H1 (cell line): Measurements from ENCODE around the gene KRTAP12-2. TPM values are rescaled to one million over a fixed set of nuclear protein-coding genes. Genes with fewer than 3 reads are reported as not detected.

ENCODE experiments used
- CTCF ChIA-PET: fragments of 300-600 bp; sonication (Branson Sonifier 250); formaldehyde crosslinking; loops from one replicate; lab custom pipeline; 2021; ENCODE audit not compliant: partially characterized antibody; lab: Charles Lee
- POLR2A ChIA-PET: fragments of 300-600 bp; sonication (Branson Sonifier 250); formaldehyde crosslinking; loops from one replicate; lab custom pipeline; 2021; ENCODE audit warnings: inconsistent platforms; ENCODE audit not compliant: partially characterized antibody; lab: Charles Lee
- DNase-seq, 2 experiments: peaks; one replicate each; pipeline versions ENCODE4 v3.0.0 to v3.0.0-alpha.2; 2010 to 2022; ENCODE audit warnings: low spot score in 2 of 2, low read depth in 1 of 2, mixed read lengths in 1 of 2
- FAIRE-seq: peaks from 2 replicates; lab custom pipeline; 2011; peaks lifted over from hg19 to GRCh38; lab: Jason Lieb, UNC
- H2AFZ ChIP-seq: 2 replicates; pipeline ENCODE4 v1.8.1; 2012; ENCODE audit warnings: low read length, inconsistent platforms
- H2AK5ac ChIP-seq: 2 replicates; pipeline ENCODE4 v1.6.1; 2013; ENCODE audit warnings: low read depth, low read length
- H2BK120ac ChIP-seq: replicated peaks from 2 replicates; pipeline ENCODE3; 2013; ENCODE audit warnings: low read depth, low read length, inconsistent platforms
- H2BK12ac ChIP-seq: 2 replicates; pipeline ENCODE4 v1.6.1; 2013; ENCODE audit warnings: low read depth, low read length
- H2BK15ac ChIP-seq: 2 replicates; pipeline ENCODE4 v1.6.1; 2013; ENCODE audit warnings: low read length
- H2BK20ac ChIP-seq: 2 replicates; pipeline ENCODE4 v1.6.1; 2013; ENCODE audit warnings: low read length
- H2BK5ac ChIP-seq: 2 replicates; pipeline ENCODE4 v1.6.1; 2013; ENCODE audit warnings: low read depth, low read length
- H3K14ac ChIP-seq: 2 replicates; pipeline ENCODE4 v1.6.1; 2013; ENCODE audit warnings: inconsistent platforms; ENCODE audit not compliant: insufficient read length
- H3K18ac ChIP-seq: 2 replicates; pipeline ENCODE4 v1.6.1; 2013; ENCODE audit warnings: low read length; ENCODE audit errors: extremely low read depth
- H3K23ac ChIP-seq: 2 replicates; pipeline ENCODE4 v1.6.1; 2013; ENCODE audit warnings: inconsistent platforms; ENCODE audit not compliant: insufficient read length
- H3K23me2 ChIP-seq: 2 replicates; pipeline ENCODE4 v1.6.1; 2013; ENCODE audit warnings: low read depth, low read length
- H3K27ac ChIP-seq: 2 replicates; pipeline ENCODE4 v1.6.1; 2011; ENCODE audit warnings: low read depth, low read length, inconsistent platforms
- H3K27me3 ChIP-seq, 4 experiments: replicated peaks in 1 of 4; 1 replicate in 1 of 4; 2 replicates in 3 of 4; pipeline versions ENCODE4 v1.6.1 to v1.8.1; 2011 to 2013; ENCODE audit warnings: low read length in 3 of 4, mild to moderate bottlenecking in 3 of 4, inconsistent platforms in 2 of 4, mixed read lengths in 2 of 4, moderate library complexity in 1 of 4; ENCODE audit not compliant: control insufficient read depth in 3 of 4, insufficient read depth in 3 of 4; ENCODE audit errors: extremely low read depth in 1 of 4
- H3K36me3 ChIP-seq, 4 experiments: 2 replicates each; pipeline versions ENCODE4 v1.6.1 to v1.8.1; 2011 to 2013; ENCODE audit warnings: mild to moderate bottlenecking in 4 of 4, low read length in 3 of 4, moderate library complexity in 2 of 4, control low read depth in 1 of 4, inconsistent platforms in 1 of 4; ENCODE audit not compliant: insufficient read depth in 4 of 4, control insufficient read depth in 2 of 4
- H3K4ac ChIP-seq: replicated peaks from 2 replicates; pipeline ENCODE3; 2013; ENCODE audit warnings: low read length, low read depth, mixed read lengths, inconsistent platforms; ENCODE audit not compliant: insufficient read length
- H3K4me1 ChIP-seq, 4 experiments: replicated peaks in 1 of 4; 1 replicate in 1 of 4; 2 replicates in 3 of 4; pipeline versions ENCODE4 v1.6.1 to v1.8.1; 2011 to 2013; ENCODE audit warnings: low read length in 3 of 4, inconsistent platforms in 2 of 4, mixed read lengths in 1 of 4; ENCODE audit not compliant: insufficient read depth in 4 of 4, control insufficient read depth in 3 of 4
- H3K4me2 ChIP-seq, 2 experiments: 2 replicates each; pipeline versions ENCODE4 v1.6.1 to v1.8.1; 2011 to 2013; ENCODE audit warnings: low read depth in 2 of 2, low read length in 2 of 2, control low read depth in 1 of 2, inconsistent platforms in 1 of 2, mild to moderate bottlenecking in 1 of 2; ENCODE audit not compliant: insufficient read depth in 1 of 2
- H3K4me3 ChIP-seq, 4 experiments: fragments of 200-600, 300-600 bp in 1 of 4; sonication (generic), shearing (Covaris generic), sonication (Bioruptor Twin) in 1 of 4; 2 replicates each; pipeline versions ENCODE4 v1.5.1 to v1.8.1; 2011 to 2016; ENCODE audit warnings: low read length in 4 of 4, low read depth in 3 of 4, control low read depth in 2 of 4, inconsistent platforms in 2 of 4, mild to moderate bottlenecking in 2 of 4, mixed read lengths in 1 of 4, moderate library complexity in 1 of 4; ENCODE audit not compliant: insufficient read depth in 2 of 4; ENCODE audit errors: extremely low read depth in 1 of 4
- H3K56ac ChIP-seq: replicated peaks from 2 replicates; pipeline ENCODE3; 2013; ENCODE audit warnings: low read depth, mild to moderate bottlenecking, mixed read lengths, low read length, inconsistent platforms; ENCODE audit not compliant: insufficient read length
- H3K79me1 ChIP-seq: 2 replicates; pipeline ENCODE4 v1.6.1; 2013; ENCODE audit warnings: low read depth, low read length, control low read depth
- H3K79me2 ChIP-seq, 2 experiments: 2 replicates each; pipeline versions ENCODE4 v1.6.1 to v1.8.1; 2012 to 2013; ENCODE audit warnings: low read length in 2 of 2, mild to moderate bottlenecking in 2 of 2, inconsistent platforms in 1 of 2; ENCODE audit not compliant: insufficient read depth in 2 of 2, control insufficient read depth in 1 of 2
- H3K9ac ChIP-seq, 4 experiments: replicated peaks in 1 of 4; 1 replicate in 1 of 4; 2 replicates in 3 of 4; pipeline versions ENCODE4 v1.6.1 to v1.8.1; 2011 to 2013; ENCODE audit warnings: low read depth in 3 of 4, low read length in 3 of 4, control low read depth in 2 of 4, mild to moderate bottlenecking in 2 of 4, moderate library complexity in 2 of 4, inconsistent platforms in 1 of 4; ENCODE audit errors: extremely low read depth in 1 of 4
- H3K9me3 ChIP-seq, 2 experiments: 2 replicates each; pipeline versions ENCODE4 v1.6.1 to v1.8.1; 2012 to 2013; ENCODE audit warnings: mild to moderate bottlenecking in 2 of 2, moderate library complexity in 2 of 2, control low read depth in 1 of 2, inconsistent platforms in 1 of 2, low read depth in 1 of 2, low read length in 1 of 2, mixed read lengths in 1 of 2; ENCODE audit not compliant: insufficient read depth in 2 of 2
- H4K20me1 ChIP-seq, 2 experiments: replicated peaks in 1 of 2; 2 replicates each; pipeline versions ENCODE3 to v1.8.1; 2011 to 2013; ENCODE audit warnings: inconsistent platforms in 2 of 2, low read length in 2 of 2, mild to moderate bottlenecking in 1 of 2; ENCODE audit not compliant: insufficient read depth in 2 of 2, control insufficient read depth in 1 of 2
- H4K5ac ChIP-seq: 2 replicates; pipeline ENCODE4 v1.6.1; 2013; ENCODE audit warnings: low read length, low read depth, mixed read lengths, inconsistent platforms; ENCODE audit not compliant: insufficient read length
- H4K8ac ChIP-seq: 2 replicates; pipeline ENCODE4 v1.8.0; 2013; ENCODE audit warnings: mild to moderate bottlenecking, moderate library complexity, low read length, inconsistent platforms; ENCODE audit not compliant: insufficient read depth; ENCODE audit errors: extremely low read depth
- H4K91ac ChIP-seq: replicated peaks from 2 replicates; pipeline ENCODE3; 2013; ENCODE audit warnings: low read length, mixed read lengths, inconsistent platforms; ENCODE audit not compliant: insufficient read length
- CBX5 ChIP-seq: fragments of 300-800, 300-1000 bp; sonication (generic); IDR thresholded peaks from 2 replicates; pipeline ENCODE4 v1.7.1; 2016; ENCODE audit warnings: antibody characterized with exemption, low read length, low read depth
- CHD2 ChIP-seq: IDR thresholded peaks from 2 replicates; pipeline ENCODE4 v1.6.1; 2012; ENCODE audit warnings: low read length, improper control_type of control experiment
- FOSL1 ChIP-seq: IDR thresholded peaks from 2 replicates; pipeline ENCODE4 v1.6.1; 2011; ENCODE audit warnings: mild to moderate bottlenecking, low read depth, low read length, moderate library complexity; ENCODE audit not compliant: insufficient read depth
- JUND ChIP-seq: IDR thresholded peaks from 2 replicates; pipeline ENCODE4 v1.6.1; 2011; ENCODE audit warnings: mild to moderate bottlenecking, improper control_type of control experiment, low read length
- NANOG ChIP-seq: IDR thresholded peaks from 2 replicates; pipeline ENCODE4 v1.6.1; 2011; ENCODE audit warnings: low read length, low read depth, mild to moderate bottlenecking, inconsistent platforms; ENCODE audit not compliant: insufficient read depth, poor library complexity, severe bottlenecking
- POLR2AphosphoS5 ChIP-seq: IDR thresholded peaks from 2 replicates; pipeline ENCODE4 v1.6.1; 2011; ENCODE audit warnings: low read depth, low read length
- POU5F1 ChIP-seq: IDR thresholded peaks from 2 replicates; pipeline ENCODE4 v1.6.1; 2011; ENCODE audit warnings: low read depth, mild to moderate bottlenecking, low read length, moderate library complexity
- RFX5 ChIP-seq: IDR thresholded peaks from 2 replicates; pipeline ENCODE4 v1.6.1; 2011; ENCODE audit warnings: low read depth, low read length, improper control_type of control experiment, borderline replicate concordance
- RNF2 ChIP-seq: fragments of 200-900, 300-1000 bp; sonication (generic); IDR thresholded peaks from 2 replicates; pipeline ENCODE4 v1.7.1; 2016; ENCODE audit warnings: borderline replicate concordance, low read depth, mild to moderate bottlenecking, antibody characterized with exemption, low read length; ENCODE audit not compliant: poor library complexity, severe bottlenecking; ENCODE audit errors: missing control alignments
- SP1 ChIP-seq: IDR thresholded peaks from 2 replicates; pipeline ENCODE4 v1.6.1; 2011; ENCODE audit warnings: low read depth, low read length
- TAF7 ChIP-seq: optimal IDR thresholded peaks from 2 replicates; pipeline ENCODE3; 2011; ENCODE audit warnings: low read depth, mild to moderate bottlenecking, inconsistent platforms, low read length, moderate library complexity, borderline replicate concordance
- TEAD4 ChIP-seq: IDR thresholded peaks from 2 replicates; pipeline ENCODE4 v1.6.1; 2012; ENCODE audit warnings: low read depth, low read length, inconsistent platforms, mixed read lengths
- ZNF274 ChIP-seq: IDR thresholded peaks from 2 replicates; pipeline ENCODE4 v1.7.0; 2012; ENCODE audit warnings: low read length, borderline replicate concordance; ENCODE audit errors: extremely low read depth
- WGBS, 2 experiments: shearing (Covaris generic) in 1 of 2; methylation state at CpG; one replicate each; pipeline versions ENCODE4 v1.1.6 to v1.1.7; 2013 to 2015; ENCODE audit warnings: low lambda C conversion rate in 2 of 2, mixed read lengths in 2 of 2, inconsistent platforms in 1 of 2, low coverage in 1 of 2, missing lambda C conversion rate in 1 of 2; ENCODE audit not compliant: insufficient replicate concordance in 2 of 2, insufficient coverage in 1 of 2, insufficient read length in 1 of 2; ENCODE audit errors: extremely low coverage in 1 of 2, missing lambda C conversion rate in 1 of 2; 5-methylcytosine and 5-hydroxymethylcytosine counted together
- polyA plus RNA-seq, 7 experiments: library from polyadenylated mRNA; depleted of rRNA in 3 of 7; stranded (reverse) in 5 of 7; unstranded in 2 of 7; fragments of >200 nt in 5 of 7; fragments of 200-250 nt in 2 of 7; gene quantifications; 1 replicate in 5 of 7; 2 replicates in 1 of 7; 4 replicates in 1 of 7; pipeline versions ENCODE4 v1.2.1 to v1.2.3, GENCODE V29; 2011 to 2013; ENCODE audit warnings: missing spikeins in 2 of 7, mixed read lengths in 2 of 7
- total RNA-seq: library from RNA; stranded (reverse); fragmentation: NEBNext Ultra II Directional; extraction: Animal tissue kit (Norgen Biotek cat#: 25700); gene quantifications from 2 replicates; pipeline ENCODE4 v1.2.1, GENCODE V29; 2021
- TF ChIP-seq, protein P1 (sequence below): IDR thresholded peaks from 2 replicates; pipeline ENCODE4 v1.6.1; 2011; ENCODE audit warnings: low read length, improper control_type of control experiment

Gene KRTAP12-2
- total and polyA plus RNA-seq, 2 of the 8 experiments (the other 6 are each of a cell fraction or from before 2014, with no cell fraction given) = 0.50 TPM; not detected in 1

DNA sequence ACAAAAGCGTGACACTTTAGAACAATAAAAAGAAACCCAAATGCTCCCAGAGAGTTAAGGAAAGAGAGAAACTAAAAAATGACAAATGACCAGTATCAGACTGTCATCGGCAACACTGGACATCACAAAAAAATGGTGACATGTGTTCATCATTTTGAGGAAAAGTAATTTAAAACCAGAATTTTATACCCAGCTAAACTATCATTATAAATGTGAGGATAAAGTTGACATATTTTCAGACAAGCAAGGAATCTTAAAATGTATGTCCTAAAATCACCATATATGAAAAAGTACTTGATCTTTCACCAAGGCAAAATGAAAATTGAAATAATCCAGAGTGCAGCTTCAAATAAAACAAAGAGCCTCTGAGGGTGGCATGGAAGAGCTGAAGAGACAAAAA, 21.8 kb downstream of the KRTAP12-2 start:
- H3K36me3 ChIP-seq = no peaks in the 10 kb centered on the region
- no peak overlapping the region for H3K4me3 ChIP-seq
- no peak overlapping the region for H4K91ac ChIP-seq
- no peak overlapping the region for H3K14ac ChIP-seq
- H3K9me3 ChIP-seq = peaks cover 2 to 8% of the 10 kb centered on the region in 2 experiments; a peak in 3 of 4 replicates
- 35% methylated on average over 2 of the region's 2 CpGs; no CpG with 5 or more reads in 1 of the 2 experiments for WGBS, 2 experiments
- no peak overlapping the region for H2AFZ ChIP-seq
- no peaks in the 10 kb centered on the region; the same call in 1 of the 2 replicates for H3K23me2 ChIP-seq
- H3K79me1 ChIP-seq = no peaks in the 10 kb centered on the region; the same call in 1 of the 2 replicates
- H3K79me2 ChIP-seq = no peaks in the 10 kb centered on the region
- no peak overlapping the region for H3K56ac ChIP-seq
- H3K18ac ChIP-seq = no peak overlapping the region
- ChIA-PET POLR2A (no interaction called here), CTCF (no interaction called here)
- no peak overlapping the region for H4K8ac ChIP-seq
- no peaks in the 10 kb centered on the region for H3K27me3 ChIP-seq
- no peak overlapping the region for H2AK5ac ChIP-seq
- FAIRE-seq (no peak), DNase-seq (no peak)
- no peak overlapping the region for H4K5ac ChIP-seq
- no peak overlapping the region for H2BK15ac ChIP-seq
- H2BK20ac ChIP-seq = no peak overlapping the region
- H3K4ac ChIP-seq = no peak overlapping the region
- no peak overlapping the region for H3K4me2 ChIP-seq
- no peak overlapping the region for H2BK5ac ChIP-seq
- H3K23ac ChIP-seq = no peak overlapping the region
- H2BK120ac ChIP-seq = no peak overlapping the region
- no peaks in the 10 kb centered on the region for H4K20me1 ChIP-seq
- H3K4me1 ChIP-seq = peaks cover 0 to 14% (median 4%) of the 10 kb centered on the region in 4 experiments; a peak in 3 of 7 replicates
- H3K9ac ChIP-seq = no peak overlapping the region
- no peak overlapping the region for H2BK12ac ChIP-seq
- H3K27ac ChIP-seq = no peak overlapping the region
- TF ChIP-seq, protein P1, sequence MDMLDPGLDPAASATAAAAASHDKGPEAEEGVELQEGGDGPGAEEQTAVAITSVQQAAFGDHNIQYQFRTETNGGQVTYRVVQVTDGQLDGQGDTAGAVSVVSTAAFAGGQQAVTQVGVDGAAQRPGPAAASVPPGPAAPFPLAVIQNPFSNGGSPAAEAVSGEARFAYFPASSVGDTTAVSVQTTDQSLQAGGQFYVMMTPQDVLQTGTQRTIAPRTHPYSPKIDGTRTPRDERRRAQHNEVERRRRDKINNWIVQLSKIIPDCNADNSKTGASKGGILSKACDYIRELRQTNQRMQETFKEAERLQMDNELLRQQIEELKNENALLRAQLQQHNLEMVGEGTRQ = no peak
- TF ChIP-seq NANOG = no peak
- TF ChIP-seq POU5F1 = no peak
- no peak for TF ChIP-seq RFX5
- no peak for TF ChIP-seq RNF2
- no peak for TF ChIP-seq CBX5
- no peak for TF ChIP-seq SP1
- no peak for TF ChIP-seq ZNF274
- TF ChIP-seq TEAD4 = no peak
- TF ChIP-seq CHD2 = no peak
- no peak for TF ChIP-seq FOSL1
- no peak for TF ChIP-seq TAF7
- no peak for TF ChIP-seq JUND
- TF ChIP-seq POLR2AphosphoS5 = no peak
